Stimulated activated CD8-positive, alpha-beta memory T cell treated with anti-CD3 and anti-CD28 coated beads, Interleukin-15, amount 100 ng/mL, for 24 hours (primary cell): ENCODE measurements around the gene PCNT.
"Not testable (repeated sequence)": the region's sequence is repeated elsewhere in the genome, so short reads cannot be mapped to it uniquely, and the experiment has no call there.

ENCODE experiments used
- DNase-seq: peaks from one replicate; pipeline ENCODE4 v3.0.0-alpha.2; 2020; ENCODE audit warnings: low read depth

PCNT gene

DNA sequence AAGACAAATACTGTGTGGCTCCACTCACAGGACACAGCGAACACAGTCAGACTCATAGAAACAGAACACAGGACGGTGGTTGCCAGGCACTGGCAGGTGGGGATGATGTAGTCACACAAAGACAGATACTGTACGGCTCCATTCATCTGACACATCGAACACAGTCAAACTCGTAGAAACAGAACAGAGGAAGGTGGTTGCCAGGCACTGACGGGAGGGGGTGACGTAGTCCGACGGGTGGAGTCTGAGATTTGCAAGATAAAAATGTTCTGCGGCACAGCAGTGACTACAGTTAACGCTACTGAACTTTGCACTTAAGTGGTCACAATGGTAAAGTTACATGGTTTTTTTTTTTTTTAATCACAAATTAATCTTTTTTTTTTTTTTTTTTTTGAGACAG lies 19.0 kb upstream of the PCNT start:
- DNase-seq: no peak

DNA sequence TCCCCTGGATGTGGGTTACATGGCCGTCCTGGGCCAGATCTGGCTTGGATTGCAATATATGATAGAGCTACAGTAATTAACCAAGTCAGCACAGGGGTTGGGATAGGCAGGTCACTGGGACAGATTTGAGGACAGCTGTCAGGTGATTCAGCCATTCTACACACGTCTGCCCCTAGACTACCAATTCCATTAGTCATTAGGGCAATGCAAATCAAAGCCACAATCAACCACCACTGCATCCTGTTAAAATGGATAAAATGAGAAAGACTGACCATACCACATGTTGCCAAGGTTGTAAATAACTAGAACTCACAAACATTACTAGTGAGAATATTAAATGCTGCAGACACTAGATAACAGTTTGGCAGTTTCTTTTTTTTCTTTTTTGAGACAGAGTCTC lies 16.3 kb upstream of the PCNT start:
- DNase-seq: no peak

DNA sequence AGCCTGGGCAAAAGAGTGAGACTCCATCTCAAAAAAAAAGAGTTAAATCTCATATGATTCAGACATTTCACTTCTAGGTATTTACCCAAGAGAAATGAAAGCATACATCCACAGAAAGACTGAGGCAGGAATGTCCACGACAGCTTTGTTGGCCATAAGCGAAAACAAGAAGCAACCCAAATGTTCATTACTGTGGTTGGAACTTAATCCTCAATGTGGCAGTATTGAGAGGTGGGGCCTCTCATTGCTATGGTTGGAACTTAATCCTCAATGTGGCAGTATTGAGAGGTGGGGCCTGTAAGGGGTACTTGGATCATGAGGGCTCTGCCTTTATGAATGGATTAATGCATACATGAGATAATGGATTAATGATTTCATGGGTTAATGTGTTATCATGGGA lies 15.5 kb upstream of the PCNT start:
- no peak for DNase-seq

DNA sequence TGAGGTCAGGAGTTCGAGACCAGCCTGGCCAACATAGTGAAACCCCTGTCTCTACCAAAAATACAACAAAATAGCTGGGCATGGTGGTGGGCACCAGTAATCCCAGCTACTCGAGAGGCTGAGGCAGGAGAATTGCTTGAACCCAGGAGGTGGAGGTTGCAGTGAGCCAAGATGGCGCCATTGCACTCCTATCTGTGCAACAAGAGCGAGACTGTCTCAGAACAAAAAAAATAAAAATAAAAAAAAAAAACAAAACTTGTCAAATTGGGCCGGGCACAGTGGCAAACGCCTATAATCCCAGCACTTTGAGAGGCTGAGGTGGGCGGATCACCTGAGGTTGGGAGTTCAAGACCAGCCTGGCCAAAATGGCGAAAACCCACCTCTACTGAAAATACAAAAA lies 13.7 kb upstream of the PCNT start:
- DNase-seq: not testable (repeated sequence)

DNA sequence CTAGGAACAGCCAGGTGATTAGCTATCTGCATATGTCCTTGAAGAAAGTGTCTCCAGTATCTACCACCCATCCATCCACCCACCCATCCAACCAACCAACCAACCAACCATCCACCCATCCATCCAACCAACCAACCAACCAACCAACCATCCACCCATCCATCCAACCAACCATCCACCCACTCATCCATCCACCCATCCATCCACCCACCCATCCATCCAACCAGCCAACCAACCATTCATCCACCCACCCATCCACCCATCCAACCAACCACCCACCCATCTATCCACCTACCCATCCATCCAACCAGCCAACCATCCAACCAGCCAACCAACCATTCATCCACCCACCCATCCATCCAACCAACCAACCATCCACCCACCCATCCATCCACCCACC lies 12.4 kb upstream of the PCNT start:
- no peak for DNase-seq

DNA sequence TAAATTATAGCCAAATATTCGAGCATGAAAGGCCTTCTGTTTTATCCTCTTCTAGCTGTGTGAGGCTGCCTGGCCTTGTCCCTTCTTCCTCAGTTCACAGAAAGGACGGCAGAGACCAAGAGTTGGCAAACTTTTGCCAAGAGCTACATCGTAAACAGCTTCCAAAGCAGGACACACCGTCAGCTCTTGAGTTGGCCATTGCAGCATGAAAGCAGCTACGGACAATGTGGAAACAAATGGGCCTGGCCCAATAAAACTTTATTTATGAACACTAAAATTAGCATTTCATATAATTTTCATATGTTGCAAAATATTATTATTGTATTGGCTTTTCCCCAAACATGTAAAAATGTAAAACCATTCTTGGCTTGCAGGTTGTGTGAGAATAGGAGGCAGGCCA lies 11.0 kb upstream of the PCNT start:
- no peak for DNase-seq

DNA sequence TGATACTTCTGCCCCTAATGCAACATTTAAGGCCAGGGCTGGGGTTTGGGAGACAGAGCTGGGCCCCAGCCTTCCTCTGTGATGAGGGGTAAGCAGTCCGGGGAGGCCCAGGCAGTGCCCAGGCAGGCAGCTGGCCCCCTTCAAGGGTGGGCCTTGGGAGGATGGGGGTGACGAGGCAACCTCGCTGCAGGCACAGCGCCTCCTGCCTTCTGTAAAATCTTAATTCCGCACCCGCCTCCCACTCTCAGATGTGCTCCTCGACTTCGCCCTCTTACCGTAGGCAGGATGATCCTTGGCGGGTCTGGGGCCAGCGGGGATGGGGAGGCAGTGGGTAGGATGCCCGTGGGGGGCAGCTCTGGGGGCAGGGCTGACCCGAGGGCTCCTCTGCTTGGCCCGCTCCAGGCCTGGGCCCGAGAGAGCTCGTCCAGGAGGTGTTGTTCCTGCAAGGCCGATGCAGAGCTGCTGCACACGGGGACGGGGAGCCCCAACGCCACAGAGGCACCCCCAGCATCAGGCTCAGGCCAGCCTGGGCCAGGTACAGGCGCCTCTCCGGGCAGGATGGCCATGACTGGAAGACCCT lies 9.4 kb upstream of the PCNT start:
- no peak for DNase-seq

DNA sequence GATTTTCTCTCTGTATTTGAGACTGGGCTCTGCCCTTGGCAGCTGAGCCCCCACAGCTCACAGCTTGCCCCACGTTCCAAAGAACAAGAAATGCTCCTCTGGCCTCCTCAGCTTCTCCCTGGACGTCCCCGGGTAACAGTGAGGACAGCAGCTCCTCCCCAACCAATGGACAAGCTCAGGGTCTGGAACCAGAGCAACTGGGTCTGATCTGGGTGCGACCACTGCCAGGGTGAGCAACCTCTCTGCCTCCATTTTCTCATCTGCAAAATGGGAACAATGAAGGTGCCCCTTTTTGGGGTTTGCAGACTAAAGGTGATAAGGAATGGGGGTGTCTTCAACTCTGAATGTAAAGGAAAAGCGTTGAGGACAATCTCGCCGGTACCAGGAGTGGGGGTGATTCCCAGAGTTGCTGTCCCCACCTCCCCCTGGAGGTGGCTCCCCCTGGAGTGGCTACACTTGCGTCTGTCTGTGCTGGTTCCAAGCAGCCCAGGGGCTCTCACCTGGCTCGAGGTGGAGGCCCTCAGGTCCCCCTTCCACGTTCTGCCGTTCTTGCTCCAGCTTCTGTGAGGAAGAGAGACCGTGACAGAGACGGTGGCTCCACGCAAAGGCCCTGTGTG lies 7.1 kb upstream of the PCNT start:
- no peak for DNase-seq

DNA sequence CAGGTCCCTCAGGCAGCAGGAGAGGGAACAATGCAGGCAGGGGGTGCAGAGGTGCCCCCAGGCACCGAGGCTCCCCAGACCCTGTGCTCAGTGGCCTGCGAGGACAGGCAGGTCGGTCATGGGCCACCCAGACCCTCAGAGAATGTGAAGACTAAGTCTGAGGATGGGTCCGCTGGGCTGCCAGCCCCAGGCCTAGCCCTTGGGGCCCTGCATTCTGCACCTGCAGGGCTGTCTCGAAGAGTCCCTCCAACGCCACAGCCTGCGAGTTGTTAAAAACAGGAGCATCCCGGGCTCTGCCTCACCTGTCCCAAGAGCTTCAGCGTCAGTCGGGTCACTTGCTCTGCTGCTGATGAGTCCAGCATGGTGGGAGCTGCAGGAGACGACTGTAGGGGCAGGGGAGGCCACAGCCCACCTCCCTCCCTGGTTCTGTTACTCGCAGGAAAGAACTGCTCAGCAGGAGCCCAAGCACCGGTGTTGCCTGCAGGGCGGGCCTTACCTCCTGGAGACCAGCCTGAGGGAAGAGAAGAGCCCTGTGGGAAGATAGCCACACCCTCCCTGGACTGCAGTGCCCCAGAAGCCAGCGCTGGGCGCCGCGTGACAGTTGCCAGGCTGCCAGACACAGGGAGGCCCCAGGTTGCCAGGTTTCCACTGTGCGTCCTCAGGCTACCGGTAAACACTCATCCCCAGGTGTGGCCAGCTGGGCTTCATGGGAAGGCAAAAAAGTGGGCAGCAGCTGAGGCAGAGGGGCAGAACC lies 6.1 kb upstream of the PCNT start:
- DNase-seq: no peak

DNA sequence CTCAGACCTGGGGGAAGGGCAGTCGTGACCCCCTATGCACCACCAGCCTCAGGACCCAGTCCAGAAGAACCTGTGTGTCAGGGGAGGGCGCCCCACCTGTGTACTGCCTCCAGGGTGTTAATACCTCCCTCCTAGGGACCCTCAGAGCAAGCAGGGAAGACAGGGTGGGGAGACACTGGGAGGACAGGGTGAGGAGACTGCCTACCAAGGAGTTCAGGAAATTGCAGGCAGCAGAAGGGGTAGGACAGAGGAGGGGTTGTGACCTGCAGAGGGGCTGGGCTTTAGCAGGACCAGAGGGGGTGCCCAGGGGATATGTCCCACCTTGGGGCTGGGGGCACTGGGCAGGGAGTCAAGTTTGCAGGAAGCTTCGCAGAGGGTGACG lies 5.5 kb upstream of the PCNT start:
- no peak for DNase-seq

DNA sequence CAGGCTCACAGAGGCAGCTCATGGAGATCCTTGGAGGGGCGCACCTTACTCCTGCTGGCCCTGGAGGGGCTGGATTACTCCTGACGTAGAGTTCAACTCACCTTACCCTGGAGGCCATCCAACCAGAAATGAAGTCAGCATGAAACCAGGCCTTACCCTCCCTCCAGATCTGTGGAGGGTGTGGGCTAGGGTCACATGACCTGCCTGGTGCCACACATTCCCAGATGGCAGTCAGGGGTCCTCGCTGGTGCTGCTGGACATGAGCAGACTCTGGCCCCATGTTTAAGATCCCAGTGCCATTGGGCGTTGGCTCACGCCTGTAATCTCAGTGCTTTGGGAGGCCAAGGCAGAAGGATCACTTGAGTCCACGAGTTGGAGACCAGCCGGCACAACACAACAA lies 4.8 kb upstream of the PCNT start:
- no peak for DNase-seq

DNA sequence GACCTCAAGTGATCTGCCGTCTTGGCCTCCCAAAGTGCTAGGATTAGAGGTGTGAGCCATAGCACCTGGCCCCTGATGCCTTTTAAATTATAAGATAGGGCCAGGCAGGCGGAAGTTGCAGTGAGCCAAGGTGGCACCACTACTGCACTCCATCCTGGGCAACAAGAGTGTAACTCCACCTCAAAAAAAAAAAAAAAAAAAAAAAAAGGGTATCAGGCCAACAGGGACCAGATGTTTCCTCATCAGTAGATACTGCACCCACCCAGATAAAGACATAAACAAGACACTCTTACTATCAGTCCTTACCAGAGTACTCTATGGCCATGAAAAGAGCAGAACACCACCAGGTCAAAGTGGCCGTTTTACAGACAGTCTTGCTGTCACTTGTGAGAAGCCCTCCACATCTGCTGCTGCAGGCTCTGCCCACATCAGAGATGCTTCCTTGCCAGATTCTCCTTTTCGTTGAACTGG lies 3.6 kb upstream of the PCNT start:
- no peak for DNase-seq

DNA sequence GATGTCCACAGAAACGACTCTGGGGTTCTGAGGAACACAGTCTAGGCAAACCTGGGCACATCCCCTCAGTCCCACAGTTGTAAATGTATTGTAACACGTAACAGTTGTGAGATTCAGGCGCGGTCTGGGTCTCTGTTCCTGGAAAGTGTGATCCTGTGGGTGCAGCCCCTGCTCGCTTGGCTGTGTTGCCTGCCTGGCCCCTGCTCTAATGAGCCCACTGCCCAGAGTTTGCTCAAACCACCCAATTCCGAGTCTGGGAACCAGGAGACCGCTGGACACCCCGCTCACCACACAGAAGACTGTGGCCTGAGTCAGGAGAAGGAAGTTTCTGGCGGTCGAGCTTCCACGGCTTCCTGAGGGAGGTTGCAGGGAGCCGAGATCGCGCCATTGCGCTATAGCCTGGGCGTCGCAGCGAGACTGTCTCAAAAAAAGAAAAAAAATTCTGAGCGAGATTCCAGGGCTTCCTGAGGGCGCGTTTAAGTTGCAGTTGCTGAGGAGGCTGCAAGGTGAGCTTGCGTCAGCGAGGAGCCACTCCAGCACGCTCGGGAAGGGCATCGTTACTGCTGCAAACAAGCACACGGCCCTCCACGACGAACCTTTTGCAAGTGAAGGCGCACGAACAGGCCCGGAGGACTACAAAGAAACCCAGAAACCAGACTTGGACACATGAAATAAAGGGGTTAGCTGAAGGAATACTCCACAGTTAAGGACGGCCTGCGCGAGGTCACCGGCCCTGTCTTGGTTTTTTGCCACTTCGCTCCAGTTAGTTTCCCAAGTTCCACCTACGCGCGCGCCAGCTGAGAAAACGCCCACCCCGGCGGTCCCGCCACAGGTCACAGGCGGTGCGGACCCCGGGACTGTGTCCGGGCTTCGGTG lies 1.4 kb upstream of the PCNT start:
- no peak for DNase-seq

DNA sequence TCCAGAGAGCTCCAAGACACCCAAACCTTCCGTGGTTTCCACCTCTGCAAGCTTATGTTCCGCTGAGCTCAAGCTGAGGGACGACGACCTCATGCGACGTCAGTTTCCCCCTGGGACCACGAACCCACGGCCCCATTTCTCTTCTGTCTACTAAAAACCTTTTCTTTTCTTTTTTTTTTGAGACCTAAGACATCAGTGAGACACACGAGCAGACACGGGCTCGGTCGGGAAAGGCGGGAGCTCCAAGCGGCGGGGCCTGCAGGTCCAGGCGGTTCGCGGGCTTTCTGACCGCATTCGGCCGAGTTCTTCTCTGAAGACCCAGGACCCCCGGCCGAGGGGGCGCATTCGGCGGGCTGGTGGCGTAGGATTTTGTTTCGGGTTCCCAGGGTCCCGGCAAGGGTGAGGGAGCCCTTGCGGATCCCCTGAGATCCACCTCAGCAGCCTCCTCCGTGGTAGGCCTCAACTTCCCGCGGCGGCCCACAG lies 688 bp upstream of the PCNT start:
- DNase-seq: no peak

DNA sequence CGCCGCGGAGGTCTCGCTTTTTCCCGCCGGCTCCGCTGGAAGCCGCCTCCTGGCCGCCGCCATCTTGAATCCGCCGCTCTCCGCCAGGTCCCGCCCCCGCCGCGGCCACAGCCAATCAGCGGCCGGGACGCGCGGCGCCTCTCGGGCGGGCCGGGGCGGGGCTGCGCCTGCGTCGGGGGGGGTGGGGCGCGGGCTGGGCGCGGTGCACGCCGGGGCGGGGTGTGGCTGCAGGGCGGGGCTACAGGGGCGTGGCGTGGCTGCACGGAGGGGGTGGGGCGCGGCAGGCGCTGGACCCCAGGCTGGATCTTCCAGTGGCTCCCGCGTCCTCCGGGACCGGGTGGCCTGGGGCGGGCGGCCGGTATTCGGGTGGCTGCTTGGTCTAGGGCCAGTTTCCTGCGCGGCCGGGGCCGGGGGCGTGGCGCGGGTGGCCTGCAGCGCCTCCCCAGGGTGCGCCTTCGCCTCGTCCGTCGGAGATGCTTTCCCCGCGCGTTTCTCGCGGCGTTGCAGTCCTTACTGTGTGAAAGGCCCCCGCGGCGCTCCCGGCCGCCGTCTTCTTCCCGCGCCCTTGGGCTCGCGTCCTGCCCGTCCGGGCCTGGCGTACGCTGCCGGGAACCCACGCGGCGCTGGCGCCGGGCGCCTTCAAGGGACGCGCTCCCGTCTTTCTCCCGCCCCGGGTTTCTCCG lies 575 bp downstream of the PCNT start:
- DNase-seq: peak; percentile 85

DNA sequence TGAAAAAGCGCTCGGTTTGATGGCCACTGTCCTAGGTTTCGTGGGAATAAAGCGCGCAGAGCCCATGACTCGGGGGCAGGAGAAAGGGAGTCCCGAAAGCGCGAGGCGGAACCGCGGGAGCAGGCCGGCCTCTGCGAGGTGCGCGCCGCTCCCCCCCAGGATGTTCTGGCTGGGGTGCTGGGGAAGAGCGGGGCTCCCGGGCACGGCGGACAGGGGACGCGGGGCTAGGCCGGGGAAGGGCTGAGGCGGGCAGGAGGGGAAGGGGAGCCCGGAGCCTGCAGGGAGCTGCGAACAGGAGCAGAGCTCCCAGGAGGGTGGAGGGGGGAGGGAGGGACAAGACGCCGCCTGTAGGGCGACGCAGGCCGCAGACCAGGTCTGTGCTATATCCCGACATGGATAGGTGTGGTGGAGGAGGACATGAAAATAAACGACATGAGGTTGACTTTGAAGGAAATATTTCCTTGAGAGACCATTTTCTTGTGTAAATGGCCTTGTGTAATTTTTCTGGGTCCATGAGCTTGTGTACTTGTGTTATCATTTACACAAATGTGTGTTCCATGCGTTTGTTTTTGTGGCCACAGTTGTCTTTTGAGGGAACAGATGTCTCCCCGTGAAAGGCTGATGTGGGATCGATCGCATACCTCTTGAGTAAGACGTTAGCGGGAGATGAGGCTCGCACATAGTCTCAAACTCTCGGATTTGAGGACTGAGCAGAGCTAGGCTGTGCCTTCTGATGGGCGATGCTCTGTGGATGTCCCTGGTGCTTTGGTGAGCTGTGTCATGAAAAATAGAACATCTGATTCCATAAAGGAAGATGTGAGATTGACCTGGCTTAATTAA lies 1.3 kb downstream of the PCNT start:
- no peak for DNase-seq

DNA sequence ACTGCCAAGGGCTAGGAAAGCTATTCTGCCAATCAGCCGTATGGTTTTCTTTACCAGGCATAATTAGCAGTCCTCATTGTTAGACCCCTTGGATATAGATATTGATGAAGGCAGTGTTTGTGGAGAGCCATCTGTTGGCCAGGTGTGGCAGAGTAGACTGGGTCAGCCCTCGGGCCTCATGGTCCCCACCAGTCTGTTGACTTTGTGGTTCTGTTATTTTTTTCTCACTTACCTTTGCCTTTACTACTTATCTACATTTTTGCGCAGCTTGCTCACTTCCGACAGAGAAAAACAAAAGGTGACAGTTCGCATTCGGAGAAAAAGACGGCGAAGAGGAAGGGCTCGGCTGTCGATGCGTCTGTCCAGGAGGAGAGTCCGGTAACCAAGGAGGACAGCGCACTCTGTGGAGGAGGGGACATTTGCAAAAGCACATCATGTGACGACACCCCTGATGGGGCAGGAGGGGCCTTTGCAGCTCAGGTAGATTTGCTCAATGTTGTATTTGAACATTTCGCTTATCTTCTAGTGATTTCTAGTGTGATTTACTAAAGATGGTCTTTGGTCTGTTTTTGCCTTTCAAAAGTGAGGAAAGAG lies 2.3 kb downstream of the PCNT start:
- DNase-seq: no peak

DNA sequence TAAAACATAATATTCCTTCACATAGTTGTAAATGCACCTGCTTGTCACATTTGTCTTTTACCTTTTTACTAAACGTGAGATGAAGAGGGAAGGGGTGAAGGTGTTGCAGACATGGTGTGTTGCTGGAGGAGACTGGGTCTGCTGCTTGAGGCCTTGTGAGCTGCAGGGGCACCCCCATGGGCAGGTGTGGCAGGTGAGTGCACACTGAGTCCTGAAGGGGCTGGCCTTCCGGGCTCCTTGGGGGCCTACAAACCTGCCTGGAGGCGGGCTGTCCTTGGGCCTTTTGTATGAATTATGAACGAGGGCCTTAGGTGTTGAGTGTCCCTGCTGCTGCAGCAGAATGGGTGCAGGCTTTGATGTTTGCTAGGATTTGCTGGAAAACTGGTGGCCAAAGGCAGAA lies 3.8 kb downstream of the PCNT start:
- no peak for DNase-seq

DNA sequence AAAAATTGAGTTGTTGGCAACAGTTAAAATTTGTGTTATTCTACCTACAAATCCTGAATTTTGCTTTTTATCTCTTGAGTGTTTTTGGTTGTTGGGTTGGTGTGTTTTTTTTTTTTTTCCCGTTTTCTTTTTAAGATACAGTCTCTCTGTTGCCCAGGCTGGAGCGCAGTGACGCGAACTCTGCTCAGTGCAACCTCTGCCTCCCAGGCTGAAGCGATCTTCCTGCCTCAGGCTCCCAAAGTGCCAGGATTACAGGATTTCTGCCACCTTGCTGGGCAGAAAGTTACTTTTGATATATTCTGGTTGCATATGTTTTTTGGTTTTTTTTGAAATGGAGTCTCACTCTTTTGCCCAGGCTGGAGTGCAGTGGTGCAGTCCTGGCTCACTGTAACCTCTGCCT lies 4.2 kb downstream of the PCNT start:
- no peak for DNase-seq

DNA sequence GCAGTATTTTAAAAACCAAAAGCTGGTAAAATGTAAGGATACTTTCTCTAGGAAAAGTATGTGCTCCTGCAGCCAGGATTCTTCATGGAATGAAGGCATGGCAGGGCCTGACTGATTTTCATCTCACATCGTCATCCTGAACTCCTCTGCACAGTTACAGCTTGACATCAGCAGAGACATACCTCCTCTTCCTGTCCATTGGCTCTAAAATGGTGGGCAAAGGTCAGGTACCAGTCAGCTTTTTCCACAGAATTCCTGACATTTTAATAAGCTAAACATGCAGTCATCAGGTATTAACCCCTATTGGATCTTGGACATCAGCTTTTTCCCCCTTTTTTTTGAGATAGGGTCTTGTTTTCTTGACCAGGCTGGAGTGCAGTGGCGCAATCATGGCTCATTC lies 5.8 kb downstream of the PCNT start:
- no peak for DNase-seq
